IMR-90 (cell line): Measurements from ENCODE around the gene LRRC47. TPM values are rescaled to one million over a fixed set of nuclear protein-coding genes. Genes with fewer than 3 reads are reported as not detected.

Experiments
- ATAC-seq: fragments of 200-7000 bp; cut with Tn5 transposase; 2 replicates; pipeline ENCODE4 v1.9.1; 2020; ENCODE audit warnings: low read depth, mild to moderate bottlenecking, moderate library complexity
- BruUV-seq: library from RNA; stranded (reverse); fragments of 400-500 nt; replicated peaks from 2 replicates; lab custom pipeline; 2021; lab: Mats Ljungman, UMichigan
- CTCF ChIA-PET: fragments of 300-600 bp; formaldehyde crosslinking; extraction: SDS; loops from one replicate; lab custom pipeline; 2021; ENCODE audit warnings: antibody characterized with exemption; lab: Yijun Ruan, JAX
- POLR2A ChIA-PET: fragments of 300-600 bp; sonication (Branson Sonifier 250); formaldehyde crosslinking; loops from one replicate; lab custom pipeline; 2022; ENCODE audit warnings: antibody characterized with exemption; ENCODE audit not compliant: unreplicated experiment; lab: Charles Lee
- DNase-seq: peaks from one replicate; pipeline ENCODE4 v3.0.0; 2013
- H2AFZ ChIP-seq: replicated peaks from 2 replicates; pipeline ENCODE3; 2013; ENCODE audit warnings: low read length, mild to moderate bottlenecking; ENCODE audit not compliant: poor library complexity
- H2AK5ac ChIP-seq: 2 replicates; pipeline ENCODE4 v1.6.1; 2013; ENCODE audit warnings: low read depth, low read length, inconsistent platforms
- H2AK9ac ChIP-seq: replicated peaks from 2 replicates; pipeline ENCODE3; 2013; ENCODE audit warnings: mild to moderate bottlenecking, low read depth, low read length, moderate library complexity; ENCODE audit not compliant: poor library complexity
- H2BK120ac ChIP-seq: 2 replicates; pipeline ENCODE4 v1.6.1; 2013; ENCODE audit warnings: low read depth, low read length, inconsistent platforms
- H2BK15ac ChIP-seq: 3 replicates; pipeline ENCODE4 v1.6.1; 2013; ENCODE audit warnings: low read depth, low read length, inconsistent platforms
- H2BK20ac ChIP-seq: 2 replicates; pipeline ENCODE4 v1.6.1; 2013; ENCODE audit warnings: low read depth, mild to moderate bottlenecking, inconsistent platforms, low read length, moderate library complexity
- H2BK5ac ChIP-seq: 2 replicates; pipeline ENCODE4 v1.6.1; 2013; ENCODE audit warnings: mild to moderate bottlenecking, low read depth, low read length, inconsistent platforms; ENCODE audit not compliant: poor library complexity, severe bottlenecking
- H3K14ac ChIP-seq: replicated peaks from 2 replicates; pipeline ENCODE4 v1.6.1; 2013; ENCODE audit warnings: low read depth, low read length, inconsistent platforms
- H3K18ac ChIP-seq: 2 replicates; pipeline ENCODE4 v1.6.1; 2013; ENCODE audit warnings: low read depth, low read length, control low read depth
- H3K23ac ChIP-seq: 2 replicates; pipeline ENCODE4 v1.6.1; 2013; ENCODE audit warnings: low read depth, low read length, inconsistent platforms
- H3K27ac ChIP-seq: 2 replicates; pipeline ENCODE4 v1.5.1; 2013; ENCODE audit warnings: mild to moderate bottlenecking, control low read depth, low read length; ENCODE audit not compliant: insufficient read depth
- H3K27me3 ChIP-seq: 2 replicates; pipeline ENCODE4 v1.6.1; 2013; ENCODE audit warnings: low read length; ENCODE audit not compliant: control insufficient read depth, insufficient read depth
- H3K36me3 ChIP-seq: 2 replicates; pipeline ENCODE4 v1.6.1; 2013; ENCODE audit warnings: low read length, mixed read lengths; ENCODE audit not compliant: control insufficient read depth, insufficient read depth
- H3K4ac ChIP-seq: 2 replicates; pipeline ENCODE4 v1.6.1; 2013; ENCODE audit warnings: low read depth, low read length, inconsistent platforms
- H3K4me1 ChIP-seq: 2 replicates; pipeline ENCODE4 v1.6.1; 2013; ENCODE audit warnings: low read length, mixed read lengths; ENCODE audit not compliant: control insufficient read depth, insufficient read depth
- H3K4me2 ChIP-seq: 2 replicates; pipeline ENCODE4 v1.6.1; 2013; ENCODE audit warnings: low read depth, mild to moderate bottlenecking, control low read depth, low read length, moderate library complexity
- H3K4me3 ChIP-seq: 2 replicates; pipeline ENCODE4 v1.5.1; 2013; ENCODE audit warnings: low read depth, mild to moderate bottlenecking, control low read depth, low read length, moderate library complexity; ENCODE audit not compliant: insufficient read depth
- H3K56ac ChIP-seq: 2 replicates; pipeline ENCODE4 v1.6.1; 2013; ENCODE audit warnings: low read length, inconsistent platforms; ENCODE audit not compliant: insufficient read depth; ENCODE audit errors: extremely low read depth
- H3K79me1 ChIP-seq, 2 experiments: 2 replicates each; pipeline ENCODE4 v1.6.1; 2013; ENCODE audit warnings: low read length in 2 of 2, inconsistent platforms in 1 of 2, low read depth in 1 of 2
- H3K9ac ChIP-seq: 2 replicates; pipeline ENCODE4 v1.6.1; 2013; ENCODE audit warnings: low read depth, low read length, control low read depth
- H3K9me1 ChIP-seq: 2 replicates; pipeline ENCODE4 v1.6.1; 2013; ENCODE audit warnings: low read length, inconsistent platforms; ENCODE audit not compliant: insufficient read depth
- H3K9me3 ChIP-seq: 2 replicates; pipeline ENCODE4 v1.6.1; 2013; ENCODE audit warnings: low read length; ENCODE audit not compliant: control insufficient read depth, insufficient read depth
- H4K20me1 ChIP-seq: 2 replicates; pipeline ENCODE4 v1.6.1; 2013; ENCODE audit warnings: low read length, inconsistent platforms; ENCODE audit not compliant: insufficient read depth
- H4K5ac ChIP-seq: 2 replicates; pipeline ENCODE4 v1.6.1; 2013; ENCODE audit warnings: mild to moderate bottlenecking, low read depth, low read length, control low read depth
- H4K8ac ChIP-seq, 2 experiments: 2 replicates each; pipeline ENCODE4 v1.6.1; 2013; ENCODE audit warnings: low read depth in 2 of 2, low read length in 2 of 2, control low read depth in 1 of 2, inconsistent platforms in 1 of 2
- H4K91ac ChIP-seq: 2 replicates; pipeline ENCODE4 v1.6.1; 2013; ENCODE audit warnings: low read depth, low read length, inconsistent platforms; ENCODE audit not compliant: insufficient read depth
- BHLHE40 ChIP-seq: fragments of 150-350 bp; IDR thresholded peaks from 2 replicates; pipeline ENCODE4 v1.6.1; 2016; ENCODE audit warnings: mild to moderate bottlenecking, low read depth, low read length
- CEBPB ChIP-seq: IDR thresholded peaks from 2 replicates; pipeline ENCODE4 v1.6.1; 2012; ENCODE audit warnings: low read depth, low read length, improper control_type of control experiment
- CHD1 ChIP-seq: IDR thresholded peaks from 2 replicates; pipeline ENCODE4 v1.6.1; 2012; ENCODE audit warnings: low read depth, low read length, improper control_type of control experiment
- CTCF ChIP-seq: conservative IDR thresholded peaks from 2 replicates; pipeline ENCODE4 v1.5.1; 2012; ENCODE audit warnings: mild to moderate bottlenecking, low read depth, low read length, improper control_type of control experiment
- ELK1 ChIP-seq: fragments of 150-350 bp; IDR thresholded peaks from 2 replicates; pipeline ENCODE4 v1.6.1; 2016; ENCODE audit warnings: low read depth, mild to moderate bottlenecking, low read length, moderate library complexity, borderline replicate concordance
- MAFK ChIP-seq: IDR thresholded peaks from 2 replicates; pipeline ENCODE4 v1.6.1; 2012; ENCODE audit warnings: low read depth, low read length, improper control_type of control experiment
- MAZ ChIP-seq: IDR thresholded peaks from 2 replicates; pipeline ENCODE4 v1.6.1; 2012; ENCODE audit warnings: low read depth, mild to moderate bottlenecking, low read length, improper control_type of control experiment, moderate library complexity, borderline replicate concordance
- MXI1 ChIP-seq: IDR thresholded peaks from 2 replicates; pipeline ENCODE4 v1.6.1; 2012; ENCODE audit warnings: low read depth, mild to moderate bottlenecking, low read length, moderate library complexity, borderline replicate concordance
- NFE2L2 ChIP-seq: fragments of 150-350 bp; IDR thresholded peaks from 2 replicates; pipeline ENCODE4 v1.6.1; 2016; ENCODE audit warnings: low read depth, mild to moderate bottlenecking, low read length
- POLR2A ChIP-seq: IDR thresholded peaks from 2 replicates; pipeline ENCODE4 v1.6.1; 2012; ENCODE audit warnings: mild to moderate bottlenecking, low read depth, low read length
- RAD21 ChIP-seq: IDR thresholded peaks from 2 replicates; pipeline ENCODE4 v1.6.1; 2012; ENCODE audit warnings: low read length, improper control_type of control experiment
- RCOR1 ChIP-seq: IDR thresholded peaks from 2 replicates; pipeline ENCODE4 v1.6.1; 2012; ENCODE audit warnings: mild to moderate bottlenecking, low read length, improper control_type of control experiment; ENCODE audit not compliant: insufficient replicate concordance
- RFX5 ChIP-seq: IDR thresholded peaks from 2 replicates; pipeline ENCODE4 v1.8.0; 2012; ENCODE audit warnings: low read depth, mild to moderate bottlenecking, low read length, moderate library complexity
- SMC3 ChIP-seq: fragments of 150-350 bp; IDR thresholded peaks from 2 replicates; pipeline ENCODE4 v1.6.1; 2016; ENCODE audit warnings: low read depth, mild to moderate bottlenecking, antibody characterized with exemption, low read length, moderate library complexity
- WGBS, 2 experiments: methylation state at CpG; one replicate each; pipeline versions ENCODE4 v1.1.5 to v1.1.7; 2013; ENCODE audit warnings: missing lambda C conversion rate in 2 of 2; ENCODE audit not compliant: insufficient read length in 1 of 2; ENCODE audit errors: extremely low coverage in 2 of 2; 5-methylcytosine and 5-hydroxymethylcytosine counted together
- dilution Hi-C: fragments of 300-500 bp; cut with HindIII; formaldehyde crosslinking; loops from one replicate; pipeline ENCODE4 v1.14.3; 2018; ENCODE audit warnings: low sequenced_read_pairs; ENCODE audit not compliant: unreplicated experiment
- in situ Hi-C: fragments of 300-500 bp; cut with MboI; formaldehyde crosslinking; loops from 3 replicates; pipeline ENCODE4 v1.14.3; 2019; ENCODE audit warnings: low sequenced_read_pairs, inconsistent platforms, mixed read lengths
- intact Hi-C: fragments of 100-400 bp; cut with micrococcal nuclease; formaldehyde crosslinking; loops from 2 replicates; pipeline ENCODE4 v1.10.0; 2022
- polyA plus RNA-seq, 3 experiments: library from polyadenylated mRNA; depleted of rRNA; stranded (reverse); fragments of >200 nt; gene quantifications; 2 replicates each; pipeline ENCODE4 v1.2.3, GENCODE V29; 2012; ENCODE audit warnings: low replicate concordance in 1 of 3
- total RNA-seq: library from RNA; depleted of rRNA; stranded (reverse); fragments of >200 nt; gene quantifications from 2 replicates; pipeline ENCODE4 v1.2.3, GENCODE V29; 2012
- TF ChIP-seq, protein P1 (sequence below): fragments of 150-350 bp; IDR thresholded peaks from 2 replicates; pipeline ENCODE4 v1.6.1; 2017; ENCODE audit warnings: mild to moderate bottlenecking, antibody characterized with exemption, low read length, low read depth

The LRRC47 gene
- total and polyA plus RNA-seq, 2 of the 4 experiments (the other 2 are of a cell fraction), result 15.2 to 19.7 TPM

DNA sequence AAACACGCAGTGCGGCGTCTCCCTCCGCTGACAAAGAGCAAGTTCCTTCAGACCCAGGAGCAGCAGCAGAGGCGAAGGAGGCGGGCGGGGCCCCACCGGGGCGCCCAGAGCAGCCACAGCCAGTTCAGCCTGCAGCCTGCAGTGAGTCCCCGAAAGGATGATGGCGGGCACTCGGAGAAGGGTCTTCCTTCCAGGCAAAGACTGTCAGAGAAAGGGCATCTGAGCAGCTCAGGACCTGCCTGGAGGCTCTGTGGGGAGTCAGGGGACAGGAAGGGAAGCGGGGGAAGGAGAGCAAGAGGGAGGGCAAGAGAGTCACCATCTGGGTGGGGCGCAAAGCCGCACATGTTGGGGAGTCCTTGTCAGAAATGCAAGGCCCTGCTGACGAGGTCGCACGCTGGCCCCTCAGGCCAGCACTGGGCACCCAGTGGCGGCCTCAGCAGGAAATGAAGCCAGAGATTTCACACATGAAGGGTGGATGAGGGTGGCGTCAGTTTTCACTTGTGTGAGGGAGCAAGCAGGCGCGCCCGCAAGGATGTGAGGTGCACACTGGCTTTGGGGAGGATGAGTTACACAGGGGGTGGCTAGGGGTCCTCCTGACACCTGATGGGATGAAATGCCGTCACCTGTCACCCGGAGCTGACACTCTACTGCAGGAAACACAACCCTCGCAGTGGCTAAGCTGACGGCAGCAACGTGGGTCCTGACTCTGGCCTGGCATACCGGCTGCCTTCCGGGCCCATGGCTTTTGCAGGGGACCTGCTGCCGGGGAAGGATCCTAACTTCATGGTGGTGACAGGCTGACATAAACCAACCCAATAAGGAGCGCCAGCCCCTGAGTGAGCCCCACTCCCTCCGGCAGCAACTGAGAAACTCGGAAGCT lies 6.6 kb downstream of the LRRC47 start:
- Histone ChIP-seq H3K14ac (no peak overlapping the region), H2BK120ac (no peak overlapping the region), H3K27ac (no peak overlapping the region), H2AFZ (no peak overlapping the region), H2AK5ac (no peak overlapping the region), H3K4me3 (no peak overlapping the region), H3K4me2 (no peak overlapping the region), H2BK5ac (no peak overlapping the region), H3K23ac (no peak overlapping the region), H2AK9ac (no peak overlapping the region), H3K56ac (no peak overlapping the region), H4K20me1 (peaks cover 63% of the 10 kb centered on the region), H3K9me1 (no peaks in the 10 kb centered on the region; the same call in 1 of the 2 replicates), H3K36me3 (peaks cover 44% of the 10 kb centered on the region), H4K5ac (no peak overlapping the region), H3K9me3 (no peaks in the 10 kb centered on the region), H2BK15ac (no peak overlapping the region), H3K27me3 (no peaks in the 10 kb centered on the region), H4K8ac (no peak overlapping the region), H3K18ac (no peak overlapping the region), H3K9ac (no peak overlapping the region), H2BK20ac (no peak overlapping the region), H3K4ac (no peak overlapping the region), H3K79me1 (peaks cover 14 to 53% of the 10 kb centered on the region in 2 experiments), H4K91ac (no peak overlapping the region), H3K4me1 (peaks cover 3% of the 10 kb centered on the region; the same call in 1 of the 2 replicates)
- ChIA-PET POLR2A (no interaction called here), CTCF (no interaction called here)
- 95% methylated on average over 17 of the region's 34 CpGs; no CpG with 5 or more reads in 1 of the 2 experiments for WGBS, 2 experiments
- ATAC-seq (no peak), DNase-seq (no peak)
- no TSS peak for BruUV-seq
- intact Hi-C loops, result no loop called here
- dilution Hi-C loops, result no loop called here
- in situ Hi-C loops, result no loop called here
- TF ChIP-seq POLR2A (no peak), CHD1 (no peak), ELK1 (no peak), CEBPB (no peak), MAFK (no peak), SMC3 (no peak), MAZ (no peak), RFX5 (no peak), BHLHE40 (no peak), RCOR1 (no peak), CTCF (no peak), RAD21 (no peak), MXI1 (no peak), NFE2L2 (no peak)
- TF ChIP-seq, protein P1, sequence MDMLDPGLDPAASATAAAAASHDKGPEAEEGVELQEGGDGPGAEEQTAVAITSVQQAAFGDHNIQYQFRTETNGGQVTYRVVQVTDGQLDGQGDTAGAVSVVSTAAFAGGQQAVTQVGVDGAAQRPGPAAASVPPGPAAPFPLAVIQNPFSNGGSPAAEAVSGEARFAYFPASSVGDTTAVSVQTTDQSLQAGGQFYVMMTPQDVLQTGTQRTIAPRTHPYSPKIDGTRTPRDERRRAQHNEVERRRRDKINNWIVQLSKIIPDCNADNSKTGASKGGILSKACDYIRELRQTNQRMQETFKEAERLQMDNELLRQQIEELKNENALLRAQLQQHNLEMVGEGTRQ, result no peak
